ENCODE data around the gene LARGE1. TPM values are rescaled to one million over a fixed set of nuclear protein-coding genes. Genes with fewer than 3 reads are reported as not detected.

LARGE1 gene
- polyA plus RNA-seq, 4 donors: 24.6 to 29.6 (median 26.8) TPM

DNA sequence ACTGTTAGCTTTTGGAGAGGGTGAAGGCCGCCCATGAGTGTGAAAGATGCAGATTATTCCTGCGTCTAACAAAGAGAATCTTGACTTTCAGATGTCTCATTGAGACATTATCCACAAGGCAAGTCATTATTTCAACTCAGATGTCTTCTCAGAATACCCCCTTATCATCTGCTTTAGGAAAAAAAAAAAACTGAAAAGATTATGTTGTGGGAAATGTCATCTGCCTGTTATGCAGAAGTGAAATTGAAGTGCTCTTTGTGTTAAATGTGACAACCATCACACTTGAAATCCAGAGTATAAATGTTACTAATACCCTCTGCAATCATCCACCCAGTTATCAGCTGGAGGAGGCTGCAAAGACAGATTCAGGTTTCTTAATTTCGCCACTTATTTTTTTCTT, 239.6 kb downstream of the LARGE1 start:
- no peak for DNase-seq (ENCODE audit: low read depth in 4 of 4, low spot score in 2 of 4)

DNA sequence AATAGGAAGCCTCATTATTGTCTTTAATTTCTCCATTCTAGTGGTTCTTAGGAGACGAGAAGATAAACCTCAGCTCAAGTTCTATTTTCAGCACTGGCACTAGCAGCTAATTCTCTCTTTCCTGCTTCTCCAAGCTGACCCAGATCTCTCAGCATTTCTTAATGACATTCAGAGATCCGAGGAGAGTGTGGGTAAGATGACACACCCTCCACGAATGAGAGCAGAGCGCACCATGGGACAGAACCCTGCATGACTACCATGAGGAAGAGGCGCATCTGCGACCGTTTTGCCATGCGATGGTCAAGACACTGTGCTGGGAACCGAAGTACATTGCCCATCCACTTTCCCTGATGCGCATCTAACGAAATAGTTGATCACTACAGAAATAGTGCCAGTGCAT, 241.8 kb downstream of the LARGE1 start:
- DNase-seq (ENCODE audit: low read depth in 4 of 4, low spot score in 2 of 4): no peak

DNA sequence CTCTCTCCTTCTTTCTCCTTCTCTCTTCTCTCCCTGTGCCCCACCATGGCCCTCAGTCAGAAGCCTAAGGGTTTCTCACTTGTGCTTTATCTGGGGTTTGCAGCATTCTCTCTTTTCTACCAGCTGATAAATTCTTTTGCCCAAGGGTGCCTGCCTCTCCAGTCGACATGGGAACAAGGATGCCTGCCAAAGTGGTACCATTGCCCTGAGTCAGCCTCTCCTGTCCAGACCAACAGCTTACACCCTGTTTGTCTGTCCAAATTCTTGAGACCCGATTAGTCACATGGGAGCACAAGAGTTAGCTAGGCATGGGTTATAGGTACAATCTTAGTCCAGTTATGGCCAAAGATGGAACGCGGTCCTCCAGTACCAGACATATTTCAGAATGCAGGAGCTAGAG, 242.7 kb downstream of the LARGE1 start:
- DNase-seq (ENCODE audit: low read depth in 4 of 4, low spot score in 2 of 4): no peak

DNA sequence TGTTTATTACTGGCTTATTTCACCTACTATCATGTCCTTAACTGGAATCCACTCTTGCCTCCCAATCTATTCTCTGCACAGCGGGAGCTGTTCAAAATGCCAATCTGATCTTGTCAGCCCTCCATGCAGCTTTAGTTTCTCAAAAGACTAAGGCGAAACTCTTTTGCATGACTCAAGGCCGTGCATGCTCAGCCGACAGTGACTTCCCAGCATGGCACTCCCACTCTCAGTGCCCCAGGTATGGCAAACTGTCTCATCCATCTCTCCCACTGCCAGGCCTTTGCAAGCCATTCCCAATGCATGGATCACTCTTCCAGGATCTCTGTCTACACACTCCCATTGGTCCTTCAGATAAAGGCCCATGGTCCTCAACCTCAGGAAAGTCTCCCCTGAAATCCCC, 245.9 kb downstream of the LARGE1 start:
- no peak for DNase-seq (ENCODE audit: low read depth in 4 of 4, low spot score in 2 of 4)

DNA sequence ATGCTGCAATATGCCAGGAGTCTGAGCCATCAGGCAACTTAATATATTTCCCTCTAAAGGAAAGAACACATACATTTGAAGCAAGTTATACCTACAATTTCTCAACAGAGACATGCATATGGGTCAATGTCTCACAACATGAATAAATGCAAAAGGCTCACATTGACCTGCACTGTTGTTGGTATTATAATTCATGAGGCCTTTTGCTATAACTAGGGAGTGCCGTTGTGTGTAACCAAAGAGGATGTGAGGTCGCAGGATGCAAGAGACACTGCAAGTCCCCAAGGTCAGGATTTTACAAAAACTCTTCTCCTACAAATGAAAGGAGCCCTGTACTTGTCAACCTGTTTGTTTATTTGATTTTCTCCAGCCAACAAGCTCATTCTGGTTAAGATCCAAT, 250.5 kb downstream of the LARGE1 start:
- DNase-seq (ENCODE audit: low read depth in 4 of 4, low spot score in 2 of 4): no peak

DNA sequence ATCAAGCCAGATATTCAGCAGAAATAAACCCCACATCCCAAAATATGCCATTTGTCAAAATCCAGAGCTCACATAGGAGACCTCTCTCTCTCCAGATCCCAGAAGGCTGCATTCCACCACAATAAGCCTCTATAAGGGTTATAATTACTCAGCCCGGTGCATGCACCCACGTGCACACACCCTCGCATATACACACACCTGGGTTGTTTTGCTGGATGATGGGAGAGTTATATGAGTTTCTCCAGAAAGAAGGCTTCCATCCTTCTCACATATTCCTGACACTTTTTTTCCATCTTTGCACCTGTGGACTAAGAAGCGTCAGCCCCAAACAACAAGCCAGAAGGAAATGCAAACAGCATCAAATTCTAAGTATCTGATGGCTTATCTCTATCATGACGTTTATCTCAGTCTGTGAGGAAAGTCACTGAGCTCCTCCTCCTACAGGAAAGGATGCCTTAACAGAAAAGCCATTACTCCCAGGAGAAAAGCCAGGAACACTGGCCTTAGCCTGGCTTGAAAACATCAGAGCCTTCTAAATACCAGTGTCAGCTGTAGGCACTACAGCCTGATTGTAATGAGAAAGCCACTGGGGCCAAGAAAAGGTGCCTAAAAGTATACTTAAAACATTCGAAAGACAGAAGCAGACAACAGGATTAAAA, 253.2 kb downstream of the LARGE1 start:
- DNase-seq (ENCODE audit: low read depth in 4 of 4, low spot score in 2 of 4): no peak

DNA sequence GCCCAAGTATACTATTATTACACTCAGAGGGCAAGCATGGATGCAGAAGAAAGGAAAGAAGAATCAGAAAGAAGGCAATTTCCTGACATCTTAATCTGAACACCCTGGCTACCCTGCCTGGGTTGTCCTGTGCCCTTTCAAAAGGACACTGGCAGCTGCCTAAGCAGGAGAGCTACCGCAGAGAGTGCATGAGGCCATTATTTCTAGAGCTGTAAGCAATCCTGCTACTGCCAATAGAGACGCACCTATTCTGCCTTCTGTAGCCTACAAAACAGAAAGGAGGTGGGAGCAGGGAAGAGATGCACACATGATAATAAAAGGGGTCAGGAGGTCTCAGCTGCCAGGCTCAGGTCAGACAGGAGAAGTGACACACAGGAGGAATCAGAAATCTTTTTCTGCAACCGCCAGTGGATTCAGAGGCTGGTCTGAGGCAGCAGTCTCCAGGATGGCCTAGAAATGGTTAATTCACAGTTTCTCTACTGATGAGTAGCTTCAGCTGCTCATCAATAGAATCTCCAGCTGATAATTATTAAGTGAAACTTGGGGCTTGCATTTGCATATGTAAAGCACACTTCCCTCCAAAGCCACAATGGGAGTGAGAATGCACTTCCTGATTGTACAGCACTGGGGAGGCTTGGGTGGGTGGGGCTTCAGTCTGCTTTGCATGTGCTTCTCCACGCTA, 253.9 kb downstream of the LARGE1 start:
- DNase-seq (ENCODE audit: low read depth in 4 of 4, low spot score in 2 of 4): no peak

DNA sequence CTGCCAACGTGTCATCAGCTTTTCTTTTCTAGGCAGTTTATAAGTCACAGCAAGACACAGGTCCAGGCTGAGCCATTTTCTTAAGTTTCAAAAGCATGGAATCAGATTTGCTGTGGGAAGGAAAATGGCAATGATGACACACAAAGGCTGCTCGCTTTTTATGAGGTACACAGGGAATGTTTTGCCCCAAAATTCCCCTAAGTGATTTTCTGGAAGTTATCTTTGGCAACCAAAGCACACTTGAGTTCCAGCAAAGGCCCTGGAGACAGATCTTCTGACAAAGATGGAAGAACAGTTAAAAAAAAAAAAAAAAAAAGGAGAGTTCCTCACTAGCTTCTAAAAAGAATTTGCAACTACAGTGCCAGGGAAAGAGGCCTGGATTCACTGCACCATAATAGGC, 260.8 kb downstream of the LARGE1 start:
- no peak for DNase-seq (ENCODE audit: low read depth in 4 of 4, low spot score in 2 of 4)

DNA sequence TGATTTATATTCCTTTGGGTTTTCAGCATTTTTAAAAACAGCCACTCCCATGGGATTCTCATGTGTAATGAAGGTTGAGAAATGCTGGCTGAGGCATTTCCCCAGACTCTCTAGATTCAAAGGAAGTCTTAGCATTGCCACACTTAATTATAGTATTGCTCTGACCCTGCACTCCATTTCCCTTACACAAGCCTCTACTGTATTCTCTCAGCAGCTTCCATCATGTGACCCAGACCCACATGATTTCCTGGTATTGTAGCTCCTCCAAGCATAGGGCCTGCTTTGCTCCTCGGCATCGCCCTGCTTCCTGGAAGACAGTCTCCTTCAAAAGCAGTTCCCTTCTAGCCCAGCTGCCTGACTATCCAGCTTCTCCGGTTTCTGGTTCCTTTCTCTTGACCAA, 261.5 kb downstream of the LARGE1 start:
- no peak for DNase-seq (ENCODE audit: low read depth in 4 of 4, low spot score in 2 of 4)

DNA sequence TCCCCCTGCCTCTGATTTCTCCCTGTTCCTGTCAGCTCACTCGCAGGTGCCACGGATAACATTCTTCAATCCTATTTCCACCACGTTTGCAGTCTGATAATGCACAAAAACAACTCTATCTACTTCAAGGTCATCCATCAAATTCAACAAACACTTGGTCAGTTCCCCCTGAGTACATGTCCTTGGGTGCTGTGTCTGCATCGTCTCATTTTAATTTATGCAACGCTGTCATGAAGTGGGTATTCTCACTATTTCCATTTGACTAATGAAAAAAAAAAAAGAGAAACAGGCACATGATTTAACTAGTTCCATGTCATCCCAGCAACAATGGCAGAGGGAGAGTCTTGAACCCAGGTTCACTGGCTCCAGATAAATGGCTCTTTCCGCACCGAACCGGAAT, 262.6 kb downstream of the LARGE1 start:
- no peak for DNase-seq (ENCODE audit: low read depth in 4 of 4, low spot score in 2 of 4)

DNA sequence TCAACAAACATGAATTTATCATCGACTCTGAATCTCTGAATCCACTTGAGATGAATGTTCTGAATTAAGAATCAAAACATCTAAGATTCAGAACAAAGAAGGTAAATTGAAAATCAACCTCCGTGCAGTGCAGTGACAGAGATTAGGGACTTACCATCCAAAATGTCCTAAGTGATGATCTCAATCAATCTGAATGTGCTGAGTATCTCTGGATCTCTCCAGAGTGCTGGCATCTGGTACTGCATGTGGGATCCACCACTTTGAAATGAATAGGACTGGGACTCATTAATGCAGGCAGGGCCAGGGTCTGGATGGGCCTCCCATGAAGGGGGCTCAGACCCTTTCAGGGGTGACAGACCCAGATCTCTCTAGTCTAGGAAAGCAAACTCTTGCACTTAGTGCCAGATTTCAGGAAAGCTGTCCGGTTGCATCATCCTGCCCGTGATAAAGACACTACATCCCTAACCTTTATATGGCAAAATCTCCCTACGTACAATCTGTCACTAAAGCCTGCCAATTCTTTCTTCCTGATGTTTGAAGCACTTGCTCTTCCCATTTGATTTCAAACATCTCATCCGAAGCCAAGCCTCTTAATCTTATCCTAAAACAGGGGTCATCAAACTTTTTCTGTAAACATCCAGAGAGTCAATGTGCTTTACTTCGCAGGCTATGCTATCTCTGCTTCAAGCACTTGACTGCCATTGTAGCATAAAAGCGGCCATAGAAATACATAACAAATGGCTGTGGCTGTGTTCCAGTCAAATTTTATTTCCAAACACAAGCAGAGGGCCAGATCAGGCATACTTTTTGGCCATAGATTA, 263.3 kb downstream of the LARGE1 start:
- DNase-seq (ENCODE audit: low read depth in 4 of 4, low spot score in 2 of 4): no peak

DNA sequence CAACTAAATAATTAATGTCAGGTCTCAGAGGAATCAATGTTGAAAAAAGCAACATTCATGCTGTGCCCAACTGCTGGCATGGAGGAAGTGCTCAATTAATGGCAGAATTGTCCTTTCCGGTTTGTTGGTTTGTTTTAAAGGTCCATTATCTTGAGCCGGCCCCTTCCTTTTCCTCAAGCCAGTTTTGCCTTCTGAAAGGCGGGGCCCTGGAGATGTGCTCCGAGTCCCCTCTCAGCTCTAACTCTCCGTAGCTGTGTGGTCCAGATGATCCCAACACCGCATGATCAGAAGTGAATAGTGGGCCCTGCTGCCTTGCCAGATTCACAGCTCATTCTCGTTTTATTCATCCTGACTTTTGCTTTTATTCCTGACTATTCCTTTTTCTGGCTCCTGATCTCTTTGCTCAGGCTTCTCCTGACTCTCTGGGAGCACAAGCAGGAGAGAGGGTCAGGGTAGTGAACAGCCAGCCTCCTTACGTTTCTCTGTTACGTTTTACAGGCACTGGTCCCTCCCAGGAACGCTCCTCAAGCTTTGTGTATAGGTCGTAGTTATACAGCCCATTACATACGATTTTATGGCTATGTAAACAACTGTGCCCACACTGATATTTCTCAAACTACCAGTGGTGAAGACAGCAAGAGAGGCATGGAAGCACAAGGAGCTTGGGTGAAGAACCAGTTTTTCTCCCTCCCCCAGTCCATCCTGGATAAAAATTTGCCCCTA, 265.9 kb downstream of the LARGE1 start:
- DNase-seq (ENCODE audit: low read depth in 4 of 4, low spot score in 2 of 4): no peak

DNA sequence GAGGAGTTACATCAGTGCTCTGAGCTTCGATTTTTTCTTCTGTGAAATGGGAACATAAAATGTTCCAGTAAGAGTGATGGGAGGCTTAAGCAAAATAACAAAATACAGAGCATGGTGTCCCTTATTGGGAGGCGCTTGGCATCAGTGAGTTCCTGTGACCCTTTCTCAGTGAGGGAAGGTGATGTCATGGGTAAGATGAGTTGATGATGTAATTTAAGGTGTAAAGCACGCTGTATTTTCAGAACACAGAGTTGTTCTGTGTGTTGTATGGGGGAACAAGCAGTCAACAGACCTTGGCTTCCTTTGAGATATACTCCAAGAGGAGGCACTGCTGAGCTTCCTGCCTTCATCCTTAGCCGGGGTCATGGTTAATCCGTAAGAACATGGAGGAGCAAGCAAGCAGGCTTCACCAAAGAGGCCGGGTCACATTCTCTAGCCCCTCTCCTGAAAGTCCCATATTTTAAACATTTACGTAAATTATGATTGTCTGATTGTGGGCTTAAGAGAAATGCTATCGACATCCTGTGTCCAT, 266.7 kb downstream of the LARGE1 start:
- DNase-seq (ENCODE audit: low read depth in 4 of 4, low spot score in 2 of 4): no peak

DNA sequence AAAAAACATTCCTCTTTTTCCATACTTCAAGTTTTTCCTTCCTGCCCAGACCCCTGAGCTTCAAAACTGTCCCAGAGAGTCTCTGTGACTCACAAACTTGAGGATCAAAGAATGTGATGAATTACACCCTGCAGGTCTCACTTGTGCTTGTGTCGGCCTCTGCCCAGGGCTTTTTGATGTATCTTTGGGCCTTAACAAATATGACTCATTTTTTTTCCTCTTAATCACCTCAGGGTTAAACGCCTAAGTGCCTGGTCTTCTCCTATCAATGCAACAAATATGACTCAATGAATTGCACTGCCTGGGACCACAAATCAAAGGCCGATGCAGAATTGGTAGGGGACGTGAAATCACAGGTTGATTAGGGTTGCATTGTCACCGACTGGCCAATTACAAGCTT, 267.7 kb downstream of the LARGE1 start:
- DNase-seq (ENCODE audit: low read depth in 4 of 4, low spot score in 2 of 4): no peak

DNA sequence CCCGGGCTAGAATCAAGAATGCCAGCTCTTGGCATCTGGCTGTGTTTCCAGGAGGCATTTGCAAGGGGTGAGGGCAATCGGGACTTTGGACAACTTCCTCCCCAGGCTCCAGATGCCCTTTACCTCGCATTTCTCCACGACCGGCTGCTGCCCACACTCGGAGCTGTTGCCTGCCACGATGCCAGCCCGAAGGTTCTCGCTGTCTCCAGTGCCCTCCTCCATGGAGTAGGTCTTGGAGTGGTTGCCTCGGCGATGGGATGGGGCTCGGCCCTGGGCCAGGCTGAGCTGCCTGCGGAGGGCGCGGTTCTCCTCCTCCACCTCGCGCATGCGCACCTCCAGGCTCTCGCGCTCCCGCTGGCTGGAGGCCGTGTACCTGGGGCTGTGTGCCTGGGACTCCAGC, 270.0 kb downstream of the LARGE1 start:
- no peak for DNase-seq (ENCODE audit: low read depth in 4 of 4, low spot score in 2 of 4)

DNA sequence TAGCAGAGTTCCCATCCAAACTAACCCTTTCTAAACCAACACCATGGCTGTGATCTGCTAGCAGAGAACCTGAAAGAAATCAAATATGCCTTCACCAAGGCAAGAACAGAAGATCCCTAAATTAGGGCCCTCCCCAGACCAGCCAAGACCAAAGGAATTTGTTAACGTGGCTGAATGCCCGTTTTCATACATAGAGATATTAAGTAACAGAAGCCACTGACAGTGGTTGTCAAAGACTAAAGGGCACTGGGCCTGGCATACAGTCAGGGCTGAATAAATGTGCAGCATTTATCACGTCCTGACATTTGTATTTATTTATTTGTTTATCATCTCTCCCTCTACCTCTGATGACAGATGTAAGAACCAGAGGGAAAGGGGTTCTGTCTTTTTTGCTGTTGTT, 271.8 kb downstream of the LARGE1 start:
- no peak for DNase-seq (ENCODE audit: low read depth in 4 of 4, low spot score in 2 of 4)

DNA sequence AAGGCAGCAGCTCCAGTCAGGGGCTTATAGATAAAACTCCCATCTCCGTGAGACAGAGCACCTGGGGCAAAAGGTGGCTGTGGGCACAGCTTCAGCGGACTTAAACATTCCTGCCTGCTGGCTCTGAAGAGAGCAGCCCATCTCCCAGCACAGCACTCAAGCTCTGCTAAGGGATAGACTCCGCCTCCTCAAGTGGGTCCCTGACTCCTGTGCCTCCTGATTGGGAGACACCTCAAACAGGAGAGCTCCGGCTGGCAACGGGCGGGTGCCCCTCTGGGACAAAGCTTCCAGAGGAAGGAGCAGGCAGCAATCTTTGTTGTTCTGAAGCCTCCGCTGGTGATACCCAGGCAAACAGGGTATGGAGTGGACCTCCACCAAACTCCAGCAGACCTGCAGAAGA, 279.4 kb downstream of the LARGE1 start:
- no peak for DNase-seq (ENCODE audit: low read depth in 4 of 4, low spot score in 2 of 4)

DNA sequence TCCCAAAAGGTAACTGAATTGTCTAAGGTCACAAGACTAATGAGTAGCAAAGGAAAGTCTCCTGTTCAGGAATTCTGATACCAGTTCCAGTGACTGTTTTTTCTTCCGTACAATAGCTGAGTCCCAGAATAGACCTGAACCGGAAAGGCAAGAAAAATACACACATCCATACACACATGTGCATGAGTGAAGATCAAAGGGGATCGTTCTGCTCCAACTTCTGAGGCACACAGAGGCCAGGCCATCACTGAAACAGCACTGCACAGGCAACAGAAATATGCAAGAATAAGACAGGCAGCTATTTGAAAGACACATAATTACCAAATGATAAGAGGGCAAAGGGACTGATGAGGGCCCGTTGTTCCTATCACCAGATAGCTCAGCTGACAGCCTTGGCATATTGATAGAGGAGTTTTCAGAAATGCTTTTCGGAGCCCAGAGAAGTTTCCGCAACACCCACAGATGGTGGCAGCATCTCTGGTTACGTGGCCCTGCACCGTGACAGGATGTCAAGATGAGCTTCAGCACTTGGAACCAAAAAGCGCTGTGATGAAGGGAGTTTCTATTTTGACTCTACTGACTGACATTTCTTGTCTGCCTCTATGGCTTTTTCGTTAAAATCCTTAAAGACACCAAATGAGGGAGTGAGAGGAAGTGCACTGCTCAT, 280.6 kb downstream of the LARGE1 start:
- DNase-seq (ENCODE audit: low read depth in 4 of 4, low spot score in 2 of 4): no peak

DNA sequence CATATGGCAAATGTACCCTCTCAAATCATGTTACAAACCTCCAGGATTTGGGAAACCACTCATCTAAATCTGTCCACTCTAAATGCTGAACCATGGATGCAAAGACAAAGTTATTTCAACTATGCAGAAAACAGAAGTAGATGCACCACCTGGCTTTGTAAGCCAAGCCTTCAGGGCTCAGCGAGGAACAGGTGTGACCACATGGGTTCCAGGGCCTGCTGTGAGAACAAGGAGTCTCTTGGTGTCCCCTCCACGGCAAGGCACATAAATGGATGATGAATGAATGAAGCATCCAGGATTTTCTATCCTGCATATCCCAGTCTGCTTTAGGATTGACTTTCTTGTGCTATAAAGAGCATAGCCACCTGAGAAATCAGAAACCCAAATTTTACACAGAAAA, 284.5 kb downstream of the LARGE1 start:
- DNase-seq (ENCODE audit: low read depth in 4 of 4, low spot score in 2 of 4): no peak

DNA sequence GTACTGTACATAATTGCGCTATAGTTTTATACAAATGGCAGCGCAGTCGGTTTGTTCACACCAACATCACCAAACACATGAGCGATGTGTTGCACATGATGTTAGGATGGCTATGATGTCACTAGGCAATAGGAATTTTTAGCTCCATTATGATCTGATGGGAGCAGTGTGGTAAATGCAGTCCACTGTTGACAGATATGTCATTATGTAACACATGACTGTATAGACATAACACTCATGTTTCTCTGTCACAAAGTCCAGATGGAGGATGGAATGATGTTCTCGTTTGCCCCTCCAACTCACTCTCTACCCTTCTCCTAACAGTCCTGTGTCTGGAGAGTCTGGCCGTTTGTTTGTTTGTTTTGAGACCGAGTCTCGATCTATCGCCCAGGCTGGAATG, 288.5 kb downstream of the LARGE1 start:
- no peak for DNase-seq (ENCODE audit: low read depth in 4 of 4, low spot score in 2 of 4)

Data from left renal cortex interstitium (tissue), 4 donors.